NCI-H2029 (cell line): ENCODE data around the gene COL27A1.

ENCODE experiments used
- DNase-seq: peaks from one replicate; lab custom pipeline; 2025; lab: John Stamatoyannopoulos, UW

COL27A1 gene

DNA sequence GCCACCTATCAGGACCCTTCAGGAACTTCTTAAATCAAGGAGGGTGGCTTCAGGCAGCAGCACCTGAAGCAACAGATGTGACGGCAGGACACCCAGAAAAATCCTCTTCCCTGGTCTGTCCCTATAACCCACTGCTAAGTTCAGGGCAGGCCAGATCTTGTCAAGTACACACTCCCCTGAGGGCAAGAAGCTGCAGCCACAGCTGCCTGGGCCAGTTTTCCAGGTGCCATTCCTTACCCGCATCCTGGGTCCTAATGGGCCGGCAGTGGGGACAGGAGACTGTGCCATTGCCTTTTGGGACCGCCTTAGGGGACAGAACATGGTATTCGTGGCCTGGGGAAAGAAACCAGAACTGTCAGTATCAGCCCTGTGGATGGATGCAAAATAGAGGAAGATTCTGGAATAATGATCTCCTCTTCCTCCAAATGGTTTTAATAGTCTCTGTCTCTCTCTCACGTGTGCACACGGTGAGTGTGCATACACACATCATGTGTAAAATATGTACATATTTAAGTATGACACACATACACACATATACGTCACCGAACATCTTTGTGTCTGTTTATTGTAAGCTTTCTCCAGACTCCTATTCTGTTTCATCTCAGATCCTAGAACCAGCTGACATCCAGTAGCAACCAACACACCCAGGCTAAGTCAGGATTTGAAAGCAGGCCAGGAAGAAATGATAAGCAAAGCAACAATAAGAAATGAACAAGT is 188.3 kb downstream of the COL27A1 start:
- DNase-seq: no peak

GRCh38 chr9:114344188-114344566 is 188.8 kb downstream of the COL27A1 start:
- DNase-seq: no peak

GRCh38 chr9:114344692-114345091 is 189.4 kb downstream of the COL27A1 start:
- no peak for DNase-seq

GRCh38 chr9:114345493-114346065 is 190.2 kb downstream of the COL27A1 start:
- no peak for DNase-seq

DNA sequence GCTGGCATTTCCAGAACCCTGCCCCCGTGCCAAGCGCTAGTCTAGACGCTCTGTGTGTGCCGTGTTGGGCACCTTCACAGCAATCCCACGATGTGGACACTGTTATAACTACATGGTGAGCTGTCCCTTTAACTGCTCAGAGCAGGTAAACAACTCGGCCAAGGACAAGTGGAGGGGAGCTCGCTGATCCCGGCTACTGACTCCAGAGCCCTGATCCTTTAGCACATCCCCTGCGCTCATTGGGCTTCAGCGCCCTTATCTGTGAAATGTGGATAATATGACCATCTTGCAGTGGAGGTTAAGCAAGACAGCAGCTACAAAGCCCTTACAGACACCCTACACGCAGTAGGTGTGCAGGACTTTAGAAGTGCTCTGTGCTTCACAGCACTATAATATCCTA is 190.8 kb downstream of the COL27A1 start:
- DNase-seq: no peak

DNA sequence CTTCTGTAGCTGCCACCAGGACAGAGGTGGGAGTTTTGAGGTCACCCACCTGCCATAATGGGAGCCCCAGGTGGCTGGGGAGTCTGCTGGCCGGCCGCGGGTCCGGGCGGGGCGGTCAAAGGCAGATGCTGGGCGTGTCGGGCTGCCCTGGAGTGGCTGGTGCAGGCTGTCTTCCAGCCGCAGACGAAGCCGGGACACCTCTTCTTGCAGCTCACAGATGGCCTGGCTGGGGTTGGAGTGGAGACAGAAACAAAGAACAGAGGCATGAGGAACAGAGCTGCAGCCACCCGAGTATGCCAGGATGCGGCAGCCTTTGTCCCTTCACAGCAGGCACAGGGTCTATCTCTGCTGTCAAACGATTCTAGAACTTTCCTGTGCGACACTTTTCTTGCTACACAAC is 192.3 kb downstream of the COL27A1 start:
- DNase-seq: no peak

- DNase-seq: no peak
Observed at GRCh38 chr9:114348261-114348905, 193.0 kb downstream of the COL27A1 start.

DNA sequence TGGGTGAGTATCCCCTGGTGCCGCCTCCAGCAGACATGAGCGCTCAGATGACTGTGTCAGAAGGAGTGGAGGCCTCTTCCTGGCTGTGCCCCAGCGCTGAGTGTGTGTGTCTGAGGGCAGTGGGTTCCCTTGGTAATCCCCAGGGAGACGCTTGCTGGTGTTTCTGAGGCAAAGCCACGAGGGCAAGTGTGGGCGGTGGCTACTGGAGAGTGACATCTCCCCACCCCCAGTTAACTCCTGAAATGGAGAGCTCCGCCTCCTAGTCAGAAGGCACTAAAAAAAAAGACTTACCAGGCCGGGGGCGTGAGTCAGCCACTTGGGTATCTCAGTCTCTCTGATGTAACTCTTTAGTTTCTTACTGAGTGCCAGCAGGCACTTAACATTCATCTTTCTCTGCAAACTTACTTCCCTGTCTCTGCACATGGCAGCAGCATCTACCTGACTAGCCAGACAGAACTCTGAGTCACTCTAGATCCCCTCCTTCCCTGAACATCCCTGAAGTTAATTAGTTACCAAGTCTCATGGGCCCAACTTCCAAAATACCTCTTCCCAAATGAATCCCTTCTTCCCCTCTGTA is 193.7 kb downstream of the COL27A1 start:
- no peak for DNase-seq

- DNase-seq: no peak
Observed at GRCh38 chr9:114349713-114350480, 194.6 kb downstream of the COL27A1 start.

DNA sequence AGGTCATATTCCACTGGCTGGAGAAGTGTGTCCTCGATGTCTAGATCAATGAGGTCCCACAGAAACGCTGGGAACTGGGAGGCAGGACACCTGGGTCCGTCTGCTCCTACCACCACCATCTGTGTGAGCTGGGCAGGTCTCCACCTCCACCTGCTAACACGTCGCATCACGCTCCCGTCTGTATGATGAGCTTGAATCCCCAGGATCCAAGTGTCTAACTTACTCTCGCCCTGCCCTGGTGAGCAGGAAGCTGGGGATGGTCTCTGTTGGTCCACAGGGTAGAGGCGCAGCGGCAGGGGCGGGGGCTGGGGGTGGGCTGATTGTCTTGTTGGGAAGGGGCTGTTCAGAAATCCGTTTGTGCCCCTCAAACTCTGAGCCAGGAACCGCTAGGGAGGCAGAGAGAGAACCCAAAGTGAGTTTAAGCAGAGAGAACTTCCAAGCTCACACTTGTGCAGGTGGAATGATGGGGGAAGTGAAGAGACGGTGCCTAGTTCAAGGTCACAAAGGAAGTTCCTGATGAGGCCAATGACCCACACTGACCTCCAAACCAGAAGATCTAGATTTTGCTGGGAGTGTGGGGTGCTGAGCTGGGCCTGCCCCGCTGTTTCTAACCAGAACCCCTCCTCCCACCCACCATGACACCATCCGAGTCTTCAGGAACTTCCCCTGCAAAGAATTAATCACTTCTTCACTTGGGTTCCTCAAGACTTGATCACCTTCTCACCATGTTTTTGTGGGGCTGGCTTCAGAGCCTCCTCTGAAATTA is 195.5 kb downstream of the COL27A1 start:
- no peak for DNase-seq

- DNase-seq: no peak
Observed at GRCh38 chr9:114351932-114352331, 196.6 kb downstream of the COL27A1 start.

GRCh38 chr9:114355821-114356220 is 200.5 kb downstream of the COL27A1 start:
- no peak for DNase-seq

DNA sequence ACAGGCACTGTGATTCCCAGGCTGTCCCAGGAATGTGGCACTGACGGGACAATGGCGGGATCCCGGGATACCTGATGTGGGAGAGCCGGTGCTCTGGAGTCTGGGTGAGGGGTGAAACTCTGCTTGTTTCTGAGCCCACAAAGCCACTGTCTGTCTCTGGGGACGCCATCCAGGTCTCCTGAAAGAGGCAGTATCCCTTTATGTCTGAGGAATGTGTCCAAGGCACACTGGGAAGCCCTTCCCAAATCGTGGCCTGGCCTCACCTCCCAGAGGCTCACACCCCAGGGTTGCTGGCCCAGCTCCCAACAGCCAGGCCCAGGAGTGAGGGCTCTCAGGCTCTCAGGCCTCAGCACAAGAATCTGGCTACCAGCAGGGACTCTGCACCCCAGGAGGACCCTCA is 201.5 kb downstream of the COL27A1 start:
- no peak for DNase-seq

DNA sequence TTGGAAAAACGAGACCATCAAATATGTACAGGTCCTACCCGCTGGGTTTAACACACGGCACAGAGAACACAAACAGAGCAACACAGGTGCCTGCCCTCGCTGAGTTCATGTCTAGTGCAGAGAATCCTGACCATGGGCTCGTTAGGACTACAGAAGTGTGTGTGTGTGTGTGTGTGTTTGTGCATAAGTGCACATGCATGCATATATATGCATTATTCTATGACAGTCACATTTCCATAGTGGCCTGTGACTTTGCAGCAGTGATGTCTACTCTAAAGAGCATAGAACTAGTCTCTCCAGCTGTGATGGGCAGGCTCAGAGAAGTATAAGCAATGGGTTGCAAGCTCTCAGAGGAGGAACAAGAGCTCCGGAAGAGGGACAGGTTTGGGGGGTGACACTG is 202.0 kb downstream of the COL27A1 start:
- no peak for DNase-seq

GRCh38 chr9:114357911-114358328 is 202.6 kb downstream of the COL27A1 start:
- no peak for DNase-seq

DNA sequence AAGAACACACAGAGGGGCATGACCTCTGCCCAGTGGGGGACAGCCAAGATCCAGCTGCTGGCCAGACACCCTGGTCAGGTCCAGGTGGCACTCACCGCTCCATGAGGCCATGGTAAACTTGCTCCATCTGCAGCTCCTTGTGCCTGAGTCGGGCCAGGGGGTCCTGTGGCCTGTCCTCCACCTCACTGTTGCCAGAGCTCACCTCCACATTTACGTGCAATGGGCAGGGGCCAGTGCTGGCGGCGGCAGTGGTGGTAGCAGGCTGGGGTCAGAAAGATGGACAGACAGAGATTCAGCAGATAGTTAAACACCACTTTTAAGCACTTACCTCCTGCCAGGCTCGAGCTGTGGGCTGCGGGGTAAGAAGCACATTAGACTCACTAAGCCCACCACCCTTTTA is 204.5 kb downstream of the COL27A1 start:
- no peak for DNase-seq

DNA sequence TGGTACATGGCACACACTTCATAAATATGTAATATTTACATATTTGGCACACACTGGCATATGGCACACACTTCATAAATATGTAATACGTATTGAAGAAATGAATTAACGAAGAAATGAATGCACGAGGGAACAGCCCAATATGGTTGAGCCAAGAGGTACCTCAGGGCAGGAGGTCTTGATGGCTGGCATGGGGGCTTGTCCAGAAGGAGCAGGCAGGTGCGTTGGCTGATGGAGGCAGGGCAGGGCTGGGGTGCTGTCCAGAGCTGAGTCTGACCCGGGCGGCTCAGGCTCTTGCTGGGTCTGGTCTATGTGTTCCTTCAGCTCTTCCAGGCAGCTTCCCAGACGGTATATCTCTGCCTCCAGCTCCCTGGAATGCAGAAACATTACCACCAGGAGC is 206.2 kb downstream of the COL27A1 start:
- no peak for DNase-seq
